SK-N-SH (cell line): ENCODE results near the gene ADPRHL1. TPM values are rescaled to one million over a fixed set of nuclear protein-coding genes. Genes with fewer than 3 reads are reported as not detected.

Source experiments
- CTCF ChIA-PET: fragments of 300-600, 350-600 bp; formaldehyde crosslinking; extraction: SDS; loops from one replicate; lab custom pipeline; 2021; lab: Yijun Ruan, JAX
- POLR2A ChIA-PET: fragments of 350-600 bp; sonication (Branson Sonifier 250); formaldehyde crosslinking; extraction: SDS; loops from one replicate; lab custom pipeline; 2020; ENCODE audit warnings: antibody characterized with exemption, inconsistent platforms; lab: Yijun Ruan, JAX
- DNase-seq: peaks from one replicate; pipeline ENCODE4 v3.0.0; 2012
- H2AFZ ChIP-seq: fragments of 200-600 bp; sonication (generic); 2 replicates; pipeline ENCODE4 v1.8.1; 2016; ENCODE audit warnings: antibody characterized with exemption, mild to moderate bottlenecking, low read depth
- H3F3A ChIP-seq: fragments of 200-600 bp; sonication (generic); replicated peaks from 2 replicates; pipeline ENCODE3; 2016; ENCODE audit warnings: antibody characterized with exemption, mild to moderate bottlenecking; ENCODE audit not compliant: insufficient read depth
- H3K27ac ChIP-seq, 2 experiments: fragments of 200-500 bp in 1 of 2; fragments of 200-600 bp in 1 of 2; sonication (Bioruptor generic) in 1 of 2; sonication (generic), shearing (Covaris generic) in 1 of 2; 2 replicates each; pipeline versions ENCODE4 v1.5.1 to v1.6.1; 2014 to 2016; ENCODE audit warnings: low read depth in 2 of 2, inconsistent platforms in 1 of 2, low read length in 1 of 2, mild to moderate bottlenecking in 1 of 2, mixed read lengths in 1 of 2
- H3K27me3 ChIP-seq: fragments of 200-600 bp; sonication (generic), shearing (Covaris generic); 2 replicates; pipeline ENCODE4 v1.6.1; 2016; ENCODE audit warnings: mixed run types; ENCODE audit not compliant: insufficient read depth
- H3K36me3 ChIP-seq, 2 experiments: fragments of 200-500 bp in 1 of 2; fragments of 200-600 bp in 1 of 2; sonication (Bioruptor generic) in 1 of 2; sonication (generic) in 1 of 2; replicated peaks in 1 of 2; 2 replicates each; pipeline versions ENCODE3 to v1.5.1; 2014 to 2016; ENCODE audit warnings: low read length in 1 of 2, mild to moderate bottlenecking in 1 of 2; ENCODE audit not compliant: insufficient read depth in 2 of 2, control insufficient read depth in 1 of 2
- H3K4me1 ChIP-seq, 2 experiments: fragments of 200-500 bp in 1 of 2; fragments of 200-600 bp in 1 of 2; sonication (Bioruptor generic) in 1 of 2; sonication (generic), shearing (Covaris generic) in 1 of 2; 2 replicates each; pipeline versions ENCODE4 v1.5.1 to v1.6.1; 2014 to 2016; ENCODE audit warnings: low read depth in 1 of 2, low read length in 1 of 2, mixed run types in 1 of 2; ENCODE audit not compliant: insufficient read depth in 2 of 2, control insufficient read depth in 1 of 2
- H3K4me2 ChIP-seq: fragments of 200-600 bp; sonication (generic), shearing (Covaris generic); 2 replicates; pipeline ENCODE4 v1.6.1; 2017; ENCODE audit warnings: mixed run types
- H3K4me3 ChIP-seq, 2 experiments: fragments of 200-500 bp in 1 of 2; fragments of 200-600 bp in 1 of 2; sonication (Bioruptor generic) in 1 of 2; sonication (generic), shearing (Covaris generic) in 1 of 2; 2 replicates each; pipeline versions ENCODE4 v1.5.1 to v1.8.1; 2014 to 2016; ENCODE audit warnings: low read depth in 2 of 2, inconsistent platforms in 1 of 2, low read length in 1 of 2, mild to moderate bottlenecking in 1 of 2, mixed read lengths in 1 of 2, moderate library complexity in 1 of 2
- H3K79me2 ChIP-seq: fragments of 200-600 bp; sonication (generic); 2 replicates; pipeline ENCODE4 v1.8.1; 2017; ENCODE audit warnings: mild to moderate bottlenecking; ENCODE audit not compliant: insufficient read depth
- H3K9ac ChIP-seq: fragments of 200-600 bp; sonication (generic); 2 replicates; pipeline ENCODE4 v1.6.1; 2017; ENCODE audit warnings: mixed run types
- H3K9me2 ChIP-seq: fragments of 200-600 bp; sonication (generic); 2 replicates; pipeline ENCODE4 v1.6.1; 2017; ENCODE audit warnings: mixed run types
- H3K9me3 ChIP-seq: fragments of 200-600 bp; sonication (generic); 2 replicates; pipeline ENCODE4 v1.6.1; 2017; ENCODE audit warnings: mixed run types, mild to moderate bottlenecking, moderate library complexity
- H4K20me1 ChIP-seq: fragments of 200-600 bp; sonication (generic); 2 replicates; pipeline ENCODE4 v1.6.1; 2017; ENCODE audit warnings: mild to moderate bottlenecking, mixed run types; ENCODE audit not compliant: insufficient read depth
- ELF1 ChIP-seq: IDR thresholded peaks from 2 replicates; pipeline ENCODE4 v1.4.0; 2012
- FOXM1 ChIP-seq: IDR thresholded peaks from 2 replicates; pipeline ENCODE4 v1.4.0; 2012; ENCODE audit warnings: low read depth, mild to moderate bottlenecking
- MXI1 ChIP-seq: IDR thresholded peaks from 2 replicates; pipeline ENCODE4 v1.6.1; 2012; ENCODE audit warnings: mild to moderate bottlenecking, low read depth, low read length, improper control_type of control experiment
- RAD21 ChIP-seq: IDR thresholded peaks from 2 replicates; pipeline ENCODE4 v1.6.1; 2012; ENCODE audit warnings: mild to moderate bottlenecking, low read length
- RCOR1 ChIP-seq: fragments of 150-350 bp; IDR thresholded peaks from 2 replicates; pipeline ENCODE4 v1.6.1; 2017; ENCODE audit warnings: antibody characterized with exemption, low read length
- RXRA ChIP-seq: IDR thresholded peaks from 2 replicates; pipeline ENCODE4 v1.4.0; 2012; ENCODE audit warnings: low read depth, mild to moderate bottlenecking, borderline replicate concordance
- TAF1 ChIP-seq: IDR thresholded peaks from 2 replicates; pipeline ENCODE4 v1.6.1; 2012; ENCODE audit warnings: low read depth, mild to moderate bottlenecking, low read length, moderate library complexity, borderline replicate concordance
- TEAD4 ChIP-seq: IDR thresholded peaks from 2 replicates; pipeline ENCODE4 v1.4.0; 2012; ENCODE audit warnings: mild to moderate bottlenecking, borderline replicate concordance; ENCODE audit not compliant: insufficient read depth
- WGBS: methylation state at CpG from one replicate; pipeline ENCODE4 v1.1.6; 2017; ENCODE audit warnings: low lambda C conversion rate; 5-methylcytosine and 5-hydroxymethylcytosine counted together
- polyA plus RNA-seq, 3 experiments: library from polyadenylated mRNA; depleted of rRNA; stranded (reverse); fragments of >200 nt; gene quantifications; 2 replicates each; pipeline ENCODE4 v1.2.3, GENCODE V29; 2012
- TF ChIP-seq, protein P1 (sequence below): IDR thresholded peaks from 2 replicates; pipeline ENCODE4 v1.4.0; 2012; ENCODE audit warnings: low read depth, borderline replicate concordance
- TF ChIP-seq, protein P2 (sequence below): IDR thresholded peaks from 2 replicates; pipeline ENCODE4 v1.6.1; 2012; ENCODE audit warnings: mild to moderate bottlenecking, low read depth, low read length, moderate library complexity
- TF ChIP-seq, protein P3 (sequence below): fragments of 200-600 bp; sonication (generic); IDR thresholded peaks from 2 replicates; pipeline ENCODE4 v1.6.1; 2017; ENCODE audit warnings: antibody characterized with exemption, mild to moderate bottlenecking, moderate library complexity

Gene ADPRHL1
- polyA plus RNA-seq, 1 of the 3 experiments (the other 2 are of a cell fraction) = 1.0 TPM

GRCh38 chr13:113397608-113398425 is 55.5 kb downstream of the ADPRHL1 start (continued):
- TF ChIP-seq MXI1 = no peak
- TF ChIP-seq, protein P1, sequence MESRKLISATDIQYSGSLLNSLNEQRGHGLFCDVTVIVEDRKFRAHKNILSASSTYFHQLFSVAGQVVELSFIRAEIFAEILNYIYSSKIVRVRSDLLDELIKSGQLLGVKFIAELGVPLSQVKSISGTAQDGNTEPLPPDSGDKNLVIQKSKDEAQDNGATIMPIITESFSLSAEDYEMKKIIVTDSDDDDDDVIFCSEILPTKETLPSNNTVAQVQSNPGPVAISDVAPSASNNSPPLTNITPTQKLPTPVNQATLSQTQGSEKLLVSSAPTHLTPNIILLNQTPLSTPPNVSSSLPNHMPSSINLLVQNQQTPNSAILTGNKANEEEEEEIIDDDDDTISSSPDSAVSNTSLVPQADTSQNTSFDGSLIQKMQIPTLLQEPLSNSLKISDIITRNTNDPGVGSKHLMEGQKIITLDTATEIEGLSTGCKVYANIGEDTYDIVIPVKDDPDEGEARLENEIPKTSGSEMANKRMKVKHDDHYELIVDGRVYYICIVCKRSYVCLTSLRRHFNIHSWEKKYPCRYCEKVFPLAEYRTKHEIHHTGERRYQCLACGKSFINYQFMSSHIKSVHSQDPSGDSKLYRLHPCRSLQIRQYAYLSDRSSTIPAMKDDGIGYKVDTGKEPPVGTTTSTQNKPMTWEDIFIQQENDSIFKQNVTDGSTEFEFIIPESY = no peak

- H3K4me3 ChIP-seq = peak overlapping the region; percentile 71 to 75; a peak in 3 of 4 replicates
Measured at GRCh38 chr13:113394339-113394640, 59.0 kb downstream of the ADPRHL1 start.

DNA sequence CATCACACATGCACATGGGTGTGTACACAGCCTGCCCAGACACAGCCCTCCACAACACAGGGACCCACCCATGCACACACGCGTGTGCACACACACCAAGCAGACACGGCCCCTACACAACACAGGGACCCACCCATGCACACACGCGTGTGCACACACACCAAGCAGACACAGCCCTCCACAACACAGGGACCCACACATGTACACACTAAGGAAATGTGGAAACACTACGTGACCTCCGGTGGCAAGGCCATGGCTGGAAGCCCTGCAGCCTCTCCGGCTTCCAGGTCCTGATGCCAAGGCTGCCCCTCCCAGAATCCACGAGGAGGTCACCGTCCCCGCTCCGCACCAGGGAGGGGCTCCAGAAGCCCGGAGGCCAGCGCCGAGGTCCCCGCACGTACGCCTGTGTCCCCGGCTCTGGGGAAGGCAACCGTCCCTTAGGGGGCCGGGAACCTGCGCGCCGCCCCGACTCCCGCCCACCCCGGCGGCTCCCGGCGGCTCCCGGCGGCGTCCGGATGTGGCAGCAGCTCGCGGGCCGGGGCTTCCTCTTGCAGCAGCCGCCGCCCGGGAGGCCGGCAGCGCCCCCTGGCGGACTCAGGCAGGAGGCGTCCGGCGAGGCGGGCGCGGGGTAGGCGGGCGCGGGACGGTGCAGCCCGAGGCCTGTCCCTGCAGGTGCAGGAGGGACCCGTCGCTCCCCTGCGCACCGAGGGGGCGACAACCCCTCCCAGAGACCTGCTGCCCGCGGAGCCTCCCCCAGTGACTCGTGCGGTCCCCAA is 59.5 kb downstream of the ADPRHL1 start:
- Histone ChIP-seq H3K9me3 (no peaks in the 10 kb centered on the region), H3K36me3 (no peaks in the 10 kb centered on the region), H3K27me3 (no peaks in the 10 kb centered on the region), H3K4me3 (peak overlapping the region; percentile 71 to 75), H3K4me1 (peaks cover 0 to 9% of the 10 kb centered on the region in 2 experiments; a peak in 1 of 4 replicates), H3K4me2 (peak overlapping the region; percentile 85), H2AFZ (peak overlapping the region; percentile 92), H3K9me2 (no peaks in the 10 kb centered on the region), H3F3A (no peaks in the 10 kb centered on the region), H3K27ac (peak overlapping the region in 1 of 2 experiments; percentile 70; a peak in 1 of 4 replicates), H3K9ac (peak overlapping the region; percentile 63), H3K79me2 (no peaks in the 10 kb centered on the region), H4K20me1 (no peaks in the 10 kb centered on the region)
- 5% methylated on average over 8 of the region's 63 CpGs for WGBS
- ChIA-PET CTCF (interaction anchor here (0.6 to 1.9 kb wide), 32 partner anchors 9 to 451 kb away, joined by 3 to 10 read pairs (median 3); partner anchors contain the start of gene CUL4A), POLR2A (no interaction called here)
- DNase-seq = no peak
- TF ChIP-seq RXRA = no peak
- no peak for TF ChIP-seq TAF1
- TF ChIP-seq, protein P1 = no peak
- no peak for TF ChIP-seq RCOR1
- TF ChIP-seq RAD21 = peak; percentile 71
- TF ChIP-seq, protein P2, sequence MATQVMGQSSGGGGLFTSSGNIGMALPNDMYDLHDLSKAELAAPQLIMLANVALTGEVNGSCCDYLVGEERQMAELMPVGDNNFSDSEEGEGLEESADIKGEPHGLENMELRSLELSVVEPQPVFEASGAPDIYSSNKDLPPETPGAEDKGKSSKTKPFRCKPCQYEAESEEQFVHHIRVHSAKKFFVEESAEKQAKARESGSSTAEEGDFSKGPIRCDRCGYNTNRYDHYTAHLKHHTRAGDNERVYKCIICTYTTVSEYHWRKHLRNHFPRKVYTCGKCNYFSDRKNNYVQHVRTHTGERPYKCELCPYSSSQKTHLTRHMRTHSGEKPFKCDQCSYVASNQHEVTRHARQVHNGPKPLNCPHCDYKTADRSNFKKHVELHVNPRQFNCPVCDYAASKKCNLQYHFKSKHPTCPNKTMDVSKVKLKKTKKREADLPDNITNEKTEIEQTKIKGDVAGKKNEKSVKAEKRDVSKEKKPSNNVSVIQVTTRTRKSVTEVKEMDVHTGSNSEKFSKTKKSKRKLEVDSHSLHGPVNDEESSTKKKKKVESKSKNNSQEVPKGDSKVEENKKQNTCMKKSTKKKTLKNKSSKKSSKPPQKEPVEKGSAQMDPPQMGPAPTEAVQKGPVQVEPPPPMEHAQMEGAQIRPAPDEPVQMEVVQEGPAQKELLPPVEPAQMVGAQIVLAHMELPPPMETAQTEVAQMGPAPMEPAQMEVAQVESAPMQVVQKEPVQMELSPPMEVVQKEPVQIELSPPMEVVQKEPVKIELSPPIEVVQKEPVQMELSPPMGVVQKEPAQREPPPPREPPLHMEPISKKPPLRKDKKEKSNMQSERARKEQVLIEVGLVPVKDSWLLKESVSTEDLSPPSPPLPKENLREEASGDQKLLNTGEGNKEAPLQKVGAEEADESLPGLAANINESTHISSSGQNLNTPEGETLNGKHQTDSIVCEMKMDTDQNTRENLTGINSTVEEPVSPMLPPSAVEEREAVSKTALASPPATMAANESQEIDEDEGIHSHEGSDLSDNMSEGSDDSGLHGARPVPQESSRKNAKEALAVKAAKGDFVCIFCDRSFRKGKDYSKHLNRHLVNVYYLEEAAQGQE = no peak

More at GRCh38 chr13:113394339-113394640, 59.0 kb downstream of the ADPRHL1 start:
- no peaks in the 10 kb centered on the region for H3K9me2 ChIP-seq
- no peaks in the 10 kb centered on the region for H3K36me3 ChIP-seq
- H3K27me3 ChIP-seq = no peaks in the 10 kb centered on the region
- H3K79me2 ChIP-seq = no peaks in the 10 kb centered on the region
- 64% methylated on average over 13 of the region's 13 CpGs for WGBS
- DNase-seq = no peak
- no peak for TF ChIP-seq TEAD4
- no peak for TF ChIP-seq FOXM1
- TF ChIP-seq, protein P3, sequence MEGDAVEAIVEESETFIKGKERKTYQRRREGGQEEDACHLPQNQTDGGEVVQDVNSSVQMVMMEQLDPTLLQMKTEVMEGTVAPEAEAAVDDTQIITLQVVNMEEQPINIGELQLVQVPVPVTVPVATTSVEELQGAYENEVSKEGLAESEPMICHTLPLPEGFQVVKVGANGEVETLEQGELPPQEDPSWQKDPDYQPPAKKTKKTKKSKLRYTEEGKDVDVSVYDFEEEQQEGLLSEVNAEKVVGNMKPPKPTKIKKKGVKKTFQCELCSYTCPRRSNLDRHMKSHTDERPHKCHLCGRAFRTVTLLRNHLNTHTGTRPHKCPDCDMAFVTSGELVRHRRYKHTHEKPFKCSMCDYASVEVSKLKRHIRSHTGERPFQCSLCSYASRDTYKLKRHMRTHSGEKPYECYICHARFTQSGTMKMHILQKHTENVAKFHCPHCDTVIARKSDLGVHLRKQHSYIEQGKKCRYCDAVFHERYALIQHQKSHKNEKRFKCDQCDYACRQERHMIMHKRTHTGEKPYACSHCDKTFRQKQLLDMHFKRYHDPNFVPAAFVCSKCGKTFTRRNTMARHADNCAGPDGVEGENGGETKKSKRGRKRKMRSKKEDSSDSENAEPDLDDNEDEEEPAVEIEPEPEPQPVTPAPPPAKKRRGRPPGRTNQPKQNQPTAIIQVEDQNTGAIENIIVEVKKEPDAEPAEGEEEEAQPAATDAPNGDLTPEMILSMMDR = peak; percentile 10
- TF ChIP-seq ELF1 = no peak
- TF ChIP-seq, all 33 proteins: peak for 1
- Histone ChIP-seq H2AFZ (no peak overlapping the region), H4K20me1 (no peaks in the 10 kb centered on the region), H3K4me2 (peak overlapping the region; percentile 85; the same call in 1 of the 2 replicates), H3K27ac (no peak overlapping the region), H3K4me1 (peaks cover 3 to 9% of the 10 kb centered on the region in 2 experiments; a peak in 3 of 4 replicates), H3F3A (no peaks in the 10 kb centered on the region), H3K9ac (no peak overlapping the region), H3K9me3 (no peaks in the 10 kb centered on the region)
- POLR2A ChIA-PET = no interaction called here
- CTCF ChIA-PET = interaction anchor here (0.7 to 1.9 kb wide), 20 partner anchors 9 to 234 kb away, joined by 3 to 10 read pairs (median 4); partner anchors contain the start of gene CUL4A
